Measurements from ENCODE around the gene RTEL1.

RTEL1 gene

GRCh38 chr20:63732118-63733095 lies 74.3 kb downstream of the RTEL1 start:
- no peak for DNase-seq

DNA sequence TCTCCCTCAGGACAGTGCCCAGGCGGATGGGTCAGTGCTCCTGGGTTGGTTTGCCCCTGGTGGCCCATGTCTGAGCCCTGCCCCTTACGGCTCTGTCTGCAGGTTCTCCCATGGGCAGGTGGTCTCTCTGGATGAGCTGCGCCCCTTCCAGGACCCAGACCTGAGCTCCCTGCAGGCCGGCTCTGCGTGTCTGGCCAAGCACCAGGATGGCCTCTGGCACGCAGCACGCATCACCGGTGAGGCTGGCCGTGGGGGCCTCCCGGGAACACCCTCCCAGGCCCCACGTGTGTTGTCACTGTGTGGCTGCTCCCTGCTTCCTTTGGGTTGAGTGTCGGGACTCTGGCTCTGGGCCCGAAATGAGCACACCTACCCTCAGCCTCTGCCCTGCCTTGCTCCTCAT lies 75.0 kb downstream of the RTEL1 start:
- DNase-seq = no peak

GRCh38 chr20:63733579-63734081 lies 75.5 kb downstream of the RTEL1 start:
- DNase-seq = no peak

- DNase-seq = no peak
Observed at GRCh38 chr20:63734111-63734945, 76.2 kb downstream of the RTEL1 start.

DNA sequence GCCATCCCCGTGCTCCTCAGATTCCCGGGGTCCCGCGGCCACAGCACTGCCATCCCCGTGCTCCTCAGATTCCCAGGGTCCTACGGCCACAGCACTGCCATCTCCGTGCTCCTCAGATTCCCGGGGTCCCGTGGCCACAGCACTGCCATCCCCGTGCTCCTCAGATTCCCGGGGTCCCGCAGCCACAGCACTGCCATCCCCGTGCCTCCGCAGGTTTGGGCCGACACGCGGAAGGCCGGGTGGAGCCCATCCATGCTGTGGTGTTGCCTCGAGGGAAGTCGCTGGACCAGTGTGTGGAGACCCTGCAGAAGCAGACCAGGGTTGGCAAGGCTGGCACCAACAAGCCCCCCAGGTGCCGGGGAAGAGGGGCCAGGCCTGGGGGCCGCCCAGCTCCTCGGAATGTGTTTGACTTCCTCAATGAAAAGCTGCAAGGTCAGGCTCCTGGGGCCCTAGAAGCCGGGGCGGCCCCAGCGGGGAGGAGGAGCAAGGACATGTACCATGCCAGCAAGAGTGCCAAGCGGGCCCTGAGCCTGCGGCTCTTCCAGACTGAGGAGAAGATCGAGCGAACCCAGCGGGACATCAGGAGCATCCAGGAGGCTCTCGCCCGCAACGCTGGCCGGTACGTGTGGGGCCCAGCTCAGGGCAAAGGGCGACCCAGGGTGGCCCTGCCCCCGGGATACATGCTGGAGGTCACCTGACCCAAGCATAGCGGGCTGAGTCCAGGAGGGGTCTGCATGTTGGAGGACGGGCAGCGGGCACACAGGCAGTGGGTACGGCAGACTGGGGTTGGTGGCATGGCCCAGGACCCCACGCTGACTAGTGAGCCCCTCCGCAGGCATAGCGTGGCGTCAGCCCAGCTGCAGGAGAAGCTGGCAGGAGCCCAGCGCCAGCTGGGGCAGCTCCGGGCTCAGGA lies 77.1 kb downstream of the RTEL1 start:
- DNase-seq = no peak

DNA sequence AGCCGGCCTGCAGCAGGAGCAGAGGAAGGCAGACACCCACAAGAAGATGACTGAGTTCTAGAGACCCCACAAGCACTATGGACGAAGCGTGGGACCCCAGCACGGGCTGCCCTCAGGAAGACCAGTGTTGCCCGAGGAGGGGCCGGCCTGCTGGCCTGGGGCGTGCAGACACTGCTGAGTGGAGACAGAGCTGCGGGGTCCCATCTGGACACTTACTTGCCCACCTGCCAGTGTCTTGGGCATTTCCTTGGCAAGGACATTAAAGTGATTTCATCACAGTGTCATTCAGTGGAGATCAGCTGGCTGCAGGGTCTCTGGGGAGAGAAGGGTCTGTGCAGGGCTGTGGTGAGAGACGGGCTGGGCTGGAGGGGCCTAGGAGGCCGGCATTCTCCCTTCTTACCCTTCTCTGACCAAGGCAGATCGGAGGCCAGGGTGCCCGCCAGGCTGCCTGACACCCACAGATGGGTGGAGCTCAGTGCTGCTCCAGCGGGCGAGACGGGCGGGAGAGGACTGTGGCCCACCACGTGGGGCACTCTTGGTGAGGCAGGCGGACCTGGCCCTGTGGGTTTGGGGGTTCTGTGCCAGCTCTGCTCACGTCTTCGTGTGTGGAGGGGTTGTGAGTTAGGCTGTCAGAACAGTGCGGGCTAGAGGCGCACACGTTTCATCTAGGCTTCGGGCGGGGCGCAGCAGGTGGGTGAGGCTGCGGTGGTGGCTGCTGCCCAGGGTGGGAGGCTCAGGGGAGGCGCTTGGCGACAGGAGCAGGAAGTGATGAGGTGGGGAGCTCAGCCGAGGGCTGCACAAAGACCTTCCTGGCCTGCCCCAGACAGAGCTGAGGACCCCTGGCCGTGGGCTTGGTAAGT lies 78.0 kb downstream of the RTEL1 start, which contains the start of gene LIME1:
Gene LIME1, plus strand, starts transcription at position 806 of the 860 bp plus-strand sequence. CDS start 886 bp downstream, outside the sequence.
- DNase-seq = peak; percentile 66

DNA sequence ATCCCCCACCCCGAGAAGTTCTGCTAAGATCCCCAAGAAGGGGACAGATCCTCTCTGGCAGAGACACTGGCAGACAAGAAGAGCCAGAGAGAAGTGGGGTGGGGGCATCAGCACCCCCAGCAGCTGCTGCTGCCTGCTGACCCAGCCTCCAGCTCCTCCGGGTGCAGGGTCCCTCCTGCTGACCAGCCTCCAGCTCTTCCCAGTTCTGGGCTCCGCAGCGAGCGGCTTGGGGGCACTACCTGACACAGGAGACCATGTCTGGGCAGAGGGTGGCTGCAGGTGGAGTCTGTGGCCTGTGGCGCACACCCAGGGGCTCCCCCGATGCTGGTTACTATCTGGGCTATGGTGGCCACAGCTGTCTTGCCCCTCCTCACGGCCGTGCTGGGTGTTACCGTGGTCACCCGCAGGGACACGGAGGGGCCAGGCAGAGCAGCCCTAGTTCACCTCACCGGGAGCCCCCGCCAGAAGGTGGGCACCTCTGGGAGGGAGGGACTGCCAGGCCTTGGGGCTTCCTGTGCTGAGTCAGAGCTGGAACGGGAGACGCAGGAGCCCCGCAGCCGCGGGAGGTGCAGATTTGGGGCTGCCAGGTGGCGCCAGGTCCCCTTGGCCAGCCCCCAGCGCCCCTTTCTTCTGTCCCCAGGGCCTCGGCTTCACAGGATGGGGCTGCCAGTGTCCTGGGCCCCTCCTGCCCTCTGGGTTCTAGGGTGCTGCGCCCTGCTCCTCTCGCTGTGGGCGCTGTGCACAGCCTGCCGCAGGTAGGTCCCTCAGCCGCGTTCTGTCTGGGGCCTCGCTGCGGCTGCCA lies 79.0 kb downstream of the RTEL1 start:
- DNase-seq = peak; percentile 61

DNA sequence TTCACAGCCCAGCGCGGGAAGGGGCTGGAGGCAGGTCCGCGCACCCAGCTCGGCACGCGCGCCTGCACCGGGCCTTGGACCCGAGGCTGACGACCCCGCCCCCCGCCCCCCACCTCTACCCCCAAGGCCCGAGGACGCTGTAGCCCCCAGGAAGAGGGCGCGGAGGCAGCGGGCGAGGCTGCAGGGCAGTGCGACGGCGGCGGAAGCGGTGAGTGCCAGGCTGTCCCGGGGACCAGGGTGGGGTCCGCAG lies 79.5 kb downstream of the RTEL1 start:
- DNase-seq = no peak

- peak; percentile 39 for DNase-seq
Observed at GRCh38 chr20:63737945-63738686, 80.0 kb downstream of the RTEL1 start.

- DNase-seq = peak; percentile 27
Observed at GRCh38 chr20:63738687-63739129, 80.6 kb downstream of the RTEL1 start.

GRCh38 chr20:63739130-63740069 lies 81.3 kb downstream of the RTEL1 start, which contains the start of gene SLC2A4RG:
Gene SLC2A4RG (plus strand): TSS chr20:63739776. CDS start chr20:63739913, 137 bp downstream.
- peak; percentile 76 for DNase-seq

DNA sequence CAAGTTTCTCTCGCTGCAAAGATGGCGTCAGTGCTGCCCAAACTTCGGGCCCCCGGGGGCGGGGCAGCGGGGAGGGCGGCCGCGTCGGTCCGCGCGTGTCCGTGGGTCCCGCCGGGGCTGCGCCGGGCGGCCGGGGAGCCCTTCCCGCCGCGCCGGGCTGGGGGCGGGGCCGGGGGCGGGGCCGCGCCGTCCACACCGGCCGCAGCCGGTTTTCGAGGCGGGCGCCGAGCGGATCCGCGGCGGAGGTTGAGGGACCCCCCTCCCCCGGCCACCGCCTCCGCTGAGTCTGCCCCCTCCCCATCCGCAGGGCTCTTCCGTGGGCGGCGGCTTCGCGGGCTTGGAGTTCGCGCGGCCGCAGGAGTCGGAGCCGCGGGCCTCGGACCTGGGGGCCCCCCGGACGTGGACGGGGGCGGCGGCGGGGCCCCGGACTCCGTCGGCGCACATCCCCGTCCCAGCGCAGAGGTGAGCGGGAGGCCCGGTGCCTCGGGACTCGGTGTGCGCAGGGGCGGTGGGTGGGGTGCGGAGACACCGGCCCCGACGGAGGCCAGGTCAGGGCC lies 82.0 kb downstream of the RTEL1 start:
- peak; percentile 46 for DNase-seq

- DNase-seq = peak; percentile 27
Observed at GRCh38 chr20:63740627-63741353, 82.7 kb downstream of the RTEL1 start.

- no peak for DNase-seq
Observed at GRCh38 chr20:63741354-63741675, 83.2 kb downstream of the RTEL1 start.

GRCh38 chr20:63741676-63742380 lies 83.7 kb downstream of the RTEL1 start:
- DNase-seq = no peak

DNA sequence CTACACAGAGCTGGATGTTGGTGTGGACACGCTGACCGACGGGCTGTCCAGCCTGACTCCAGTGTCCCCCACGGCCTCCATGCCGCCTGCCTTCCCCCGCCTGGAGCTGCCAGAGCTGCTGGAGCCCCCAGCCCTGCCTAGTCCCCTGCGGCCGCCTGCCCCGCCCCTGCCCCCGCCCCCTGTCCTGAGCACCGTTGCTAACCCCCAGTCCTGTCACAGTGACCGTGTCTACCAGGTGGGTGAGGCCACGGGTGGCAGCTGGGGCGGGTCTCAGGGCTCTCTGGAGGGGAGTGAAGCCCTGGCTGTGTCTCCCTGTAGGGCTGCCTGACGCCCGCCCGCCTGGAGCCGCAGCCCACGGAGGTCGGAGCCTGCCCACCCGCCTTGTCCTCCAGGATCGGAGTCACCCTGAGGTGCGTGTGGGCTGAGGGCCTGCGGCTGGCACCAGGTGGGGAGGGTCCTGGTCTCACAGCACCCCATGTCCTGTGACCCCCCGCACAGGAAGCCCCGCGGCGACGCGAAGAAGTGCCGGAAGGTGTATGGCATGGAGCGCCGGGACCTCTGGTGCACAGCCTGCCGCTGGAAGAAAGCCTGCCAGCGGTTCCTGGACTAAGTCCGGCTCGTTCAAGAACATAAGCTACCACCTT lies 84.4 kb downstream of the RTEL1 start:
- no peak for DNase-seq
